HG02943 (cell line): Measurements from ENCODE around the gene HTR3D.
"Not testable (repeated sequence)": the region's sequence is repeated elsewhere in the genome, so short reads cannot be mapped to it uniquely, and the experiment has no call there.

Experiments
- ATAC-seq: cut with Tn5 transposase; IDR thresholded peaks from one replicate; pipeline ENCODE4 v1.9.1; 2021; ENCODE audit warnings: mild to moderate bottlenecking, low read depth, moderate library complexity; ENCODE audit not compliant: unreplicated experiment

HTR3D gene, protein sequence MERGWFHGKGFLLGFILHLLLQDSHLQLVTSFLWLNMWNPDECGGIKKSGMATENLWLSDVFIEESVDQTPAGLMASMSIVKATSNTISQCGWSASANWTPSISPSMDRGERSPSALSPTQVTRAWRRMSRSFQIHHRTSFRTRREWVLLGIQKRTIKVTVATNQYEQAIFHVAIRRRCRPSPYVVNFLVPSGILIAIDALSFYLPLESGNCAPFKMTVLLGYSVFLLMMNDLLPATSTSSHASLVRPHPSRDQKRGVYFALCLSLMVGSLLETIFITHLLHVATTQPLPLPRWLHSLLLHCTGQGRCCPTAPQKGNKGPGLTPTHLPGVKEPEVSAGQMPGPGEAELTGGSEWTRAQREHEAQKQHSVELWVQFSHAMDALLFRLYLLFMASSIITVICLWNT

GRCh38 chr3:184031187-184031792 lies at the start of gene HTR3D:
Gene HTR3D, plus strand, starts transcription at chr3:184031742. Its CDS starts 0 bp downstream, at chr3:184031742.
- ATAC-seq, result no peak

- no peak for ATAC-seq
These were observed 49.4 kb upstream of the HTR3D start for GRCh38 chr3:183981990-183982644.

GRCh38 chr3:183984127-183984740 lies 47.3 kb upstream of the HTR3D start:
- ATAC-seq, result no peak

GRCh38 chr3:183984749-183985729 lies 46.5 kb upstream of the HTR3D start:
- no peak for ATAC-seq

- no peak for ATAC-seq
These were observed 44.4 kb upstream of the HTR3D start for GRCh38 chr3:183987000-183987600.

- no peak for ATAC-seq
These were observed 43.2 kb upstream of the HTR3D start for GRCh38 chr3:183988216-183988790.

GRCh38 chr3:183991403-183991802 lies 40.1 kb upstream of the HTR3D start:
- no peak for ATAC-seq

- ATAC-seq, result no peak
These were observed 29.8 kb upstream of the HTR3D start for GRCh38 chr3:184001761-184002160.

DNA sequence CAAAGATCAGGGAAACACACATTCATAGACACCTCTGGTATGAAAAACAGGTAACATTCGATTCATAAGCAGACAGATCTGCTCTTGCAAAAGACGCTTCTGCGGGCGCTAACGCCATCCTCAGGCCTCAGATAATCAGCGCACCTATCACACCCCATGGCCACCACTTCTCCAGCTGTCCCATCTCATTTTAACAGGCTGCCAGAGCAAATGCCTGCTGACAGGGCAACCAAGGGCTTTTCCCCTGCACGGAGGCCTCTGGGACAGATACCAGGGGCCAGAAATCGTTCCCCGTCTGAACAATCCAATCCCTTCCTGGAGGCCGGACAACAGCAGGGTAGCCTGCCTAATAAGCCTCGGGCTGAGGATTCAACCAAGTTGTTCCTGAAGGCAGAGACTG lies 29.1 kb upstream of the HTR3D start:
- ATAC-seq, result no peak

DNA sequence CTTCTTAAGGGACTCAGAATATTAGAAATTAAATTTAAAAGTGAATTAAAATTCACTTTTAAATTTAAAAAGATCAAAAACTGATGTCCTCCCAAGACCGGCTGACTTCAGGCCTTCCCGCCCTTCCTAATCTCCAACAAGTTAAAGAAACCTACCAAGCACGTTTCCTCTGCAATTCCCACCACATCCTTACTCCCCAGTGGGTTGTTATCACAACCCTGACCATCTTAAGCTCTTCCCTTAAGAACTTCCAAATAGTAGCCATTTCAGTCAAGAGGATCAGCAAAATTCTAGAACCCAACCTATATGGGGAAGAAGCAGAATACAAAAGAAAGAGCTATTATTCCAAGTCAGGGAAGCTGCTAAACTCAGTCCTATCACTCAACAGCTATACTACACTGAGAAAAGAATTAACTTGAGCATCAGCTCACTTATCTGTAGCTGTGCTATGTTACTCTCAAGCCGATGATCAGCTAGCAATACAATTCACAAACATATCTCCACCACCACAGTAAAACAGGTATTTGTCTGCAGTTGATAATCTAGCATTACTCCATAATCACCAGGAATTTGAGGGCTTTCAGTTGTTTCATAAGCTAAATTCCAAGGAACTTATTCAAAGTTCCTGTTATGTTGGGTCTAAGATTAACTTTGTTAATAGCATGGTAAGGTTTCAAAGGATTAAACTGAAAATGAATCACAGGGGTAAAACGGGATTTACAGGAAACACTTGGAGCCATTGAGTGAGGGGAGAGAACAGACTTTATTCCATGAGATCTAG lies 28.2 kb upstream of the HTR3D start:
- ATAC-seq, result no peak

GRCh38 chr3:184004476-184004875 lies 27.1 kb upstream of the HTR3D start:
- ATAC-seq, result no peak

GRCh38 chr3:184005941-184006507 lies 25.5 kb upstream of the HTR3D start:
- no peak for ATAC-seq

- not testable (repeated sequence) for ATAC-seq
These were observed 24.3 kb upstream of the HTR3D start for GRCh38 chr3:184007143-184007813.

- no peak for ATAC-seq
These were observed 23.4 kb upstream of the HTR3D start for GRCh38 chr3:184008161-184008560.

DNA sequence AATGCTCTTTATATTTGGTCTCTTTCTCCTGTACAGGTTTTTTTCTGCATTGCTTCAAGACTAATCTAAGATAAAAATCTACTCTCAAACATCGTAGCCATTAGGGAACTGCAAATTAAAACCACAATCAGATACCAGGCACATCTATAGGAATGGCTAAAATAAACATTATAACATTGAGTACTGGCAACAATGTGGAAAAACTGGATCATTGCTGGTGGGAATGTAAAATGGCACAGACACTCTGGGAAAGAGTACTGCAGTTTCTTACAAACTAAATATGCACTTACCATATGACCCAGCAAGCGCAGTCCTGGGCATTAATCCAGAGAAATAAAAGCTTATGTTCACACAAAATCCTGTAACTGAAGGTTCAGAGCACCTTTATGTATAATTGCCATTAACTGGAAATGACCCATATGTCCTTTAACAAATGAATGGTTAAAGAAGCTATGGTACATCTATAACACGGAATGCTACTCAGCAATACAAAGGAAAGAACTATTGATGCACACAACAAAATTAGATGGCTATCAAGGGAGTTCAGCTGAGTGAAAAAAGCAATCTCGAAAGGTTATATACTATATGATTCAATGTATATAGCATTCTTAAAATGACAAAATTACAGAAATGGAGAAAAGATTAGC lies 20.2 kb upstream of the HTR3D start:
- no peak for ATAC-seq

- ATAC-seq, result no peak
These were observed 19.3 kb upstream of the HTR3D start for GRCh38 chr3:184011937-184012889.
